Gastrocnemius medialis (tissue), 4 donors: ENCODE measurements around the gene LY86.

ENCODE experiments used
- CTCF ChIP-seq, 5 experiments: fragments of 450-650 bp in 3 of 5; fragments of 200-600 bp in 2 of 5; sonication (generic) in 2 of 5; IDR thresholded peaks in 4 of 5; conservative IDR thresholded peaks in 1 of 5; 1 replicate in 4 of 5; 2 replicates in 1 of 5; pipeline ENCODE4 v1.5.1; 2016 to 2019; ENCODE audit warnings: antibody characterized with exemption in 5 of 5, mild to moderate bottlenecking in 3 of 5, moderate library complexity in 3 of 5
- POLR2A ChIP-seq, 2 donors: fragments of 450-650 bp; IDR thresholded peaks; one replicate each; pipeline ENCODE4 v1.6.1; 2017; ENCODE audit warnings: antibody characterized with exemption in 2 of 2, mild to moderate bottlenecking in 2 of 2, moderate library complexity in 2 of 2

- no peak for TF ChIP-seq CTCF (IDR thresholded peaks at IDR 0.05 in 4 of 5, conservative IDR thresholded peaks at IDR 0.05 in 1 of 5)
- no peak for TF ChIP-seq POLR2A (IDR thresholded peaks at IDR 0.05)
Measured at GRCh38 chr6:6650839-6651238, 62.3 kb downstream of the LY86 start.
